NCI-H1417 (cell line): ENCODE results near the gene SMC1A.

Experiments used
- DNase-seq, 3 experiments: peaks; one replicate each; lab custom pipeline; 2025; lab: John Stamatoyannopoulos, UW

Gene SMC1A

DNA sequence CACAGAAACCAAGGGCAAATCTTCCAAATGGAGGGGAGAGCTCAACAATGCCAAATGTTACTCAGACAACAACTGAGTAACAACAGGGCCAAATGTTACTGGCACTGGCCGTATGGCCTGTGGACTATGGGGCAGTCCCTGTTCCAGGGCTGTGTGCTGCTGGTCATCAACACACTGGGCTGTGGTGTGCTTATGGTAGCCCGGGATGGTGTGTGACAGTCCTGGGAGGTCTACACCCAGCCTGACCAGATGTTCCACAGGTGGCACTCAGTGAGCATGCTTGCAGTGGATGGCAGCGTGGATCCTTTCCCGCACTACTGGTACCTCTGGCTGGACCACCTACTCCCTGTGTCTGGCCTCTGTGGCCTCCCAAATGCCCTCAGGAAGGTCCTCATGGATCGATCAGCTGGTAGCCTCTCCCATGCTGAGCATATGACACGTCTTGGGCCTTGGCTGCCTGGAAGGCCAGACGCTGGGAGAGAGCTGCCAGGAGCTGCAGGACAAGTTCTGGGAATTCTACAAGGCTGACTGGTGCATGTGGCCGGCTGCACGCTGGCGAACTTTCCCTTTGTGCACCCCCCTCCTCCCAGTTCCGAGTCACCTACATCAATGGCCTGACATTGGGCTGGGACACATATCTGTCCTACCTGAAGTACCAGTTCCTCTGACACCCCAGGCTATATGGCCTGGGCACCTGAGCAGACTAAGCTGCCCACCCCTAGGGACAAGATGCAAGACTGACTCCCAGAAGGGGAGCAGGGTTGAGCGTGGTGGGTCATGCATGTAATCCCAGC is 81.4 kb downstream of the SMC1A start:
- no peak for DNase-seq

DNA sequence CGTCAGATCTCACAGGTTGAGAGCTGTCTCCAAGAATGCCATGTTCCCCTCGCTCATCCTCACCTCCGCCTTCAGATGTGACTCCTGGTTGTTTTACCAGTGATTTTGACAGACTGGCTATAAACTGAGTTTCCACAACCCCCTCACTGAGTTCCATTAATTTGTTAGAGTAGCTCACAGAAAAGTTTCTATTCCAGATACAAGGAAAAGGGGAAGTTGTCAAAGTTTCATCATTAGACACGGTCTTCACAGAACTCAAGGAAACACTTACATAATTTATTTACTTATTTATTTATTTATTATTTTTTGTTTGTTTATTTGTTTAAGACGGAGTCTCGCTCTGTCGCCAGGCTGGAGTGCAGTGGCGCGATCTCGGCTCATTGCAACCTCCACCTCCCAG is 85.4 kb downstream of the SMC1A start:
- no peak for DNase-seq

DNA sequence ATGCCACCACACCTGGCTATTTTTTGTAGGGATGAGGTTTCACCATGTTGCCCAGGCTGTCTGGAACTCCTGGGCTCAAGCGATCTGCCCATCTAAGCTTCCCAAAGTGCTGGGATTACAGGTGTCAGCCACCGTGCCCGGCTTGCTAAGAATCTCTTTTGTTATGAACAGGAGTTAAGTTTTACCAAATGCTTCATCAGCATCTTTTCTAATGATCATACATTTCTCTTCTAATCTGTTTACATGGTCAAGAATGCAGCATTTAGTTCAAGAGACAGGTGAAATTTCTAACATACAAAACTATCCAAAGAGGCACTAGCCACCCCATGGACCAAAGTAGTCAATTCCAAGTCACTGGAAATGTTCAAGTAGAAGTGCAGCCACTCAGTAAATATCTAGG is 88.6 kb downstream of the SMC1A start:
- no peak for DNase-seq

DNA sequence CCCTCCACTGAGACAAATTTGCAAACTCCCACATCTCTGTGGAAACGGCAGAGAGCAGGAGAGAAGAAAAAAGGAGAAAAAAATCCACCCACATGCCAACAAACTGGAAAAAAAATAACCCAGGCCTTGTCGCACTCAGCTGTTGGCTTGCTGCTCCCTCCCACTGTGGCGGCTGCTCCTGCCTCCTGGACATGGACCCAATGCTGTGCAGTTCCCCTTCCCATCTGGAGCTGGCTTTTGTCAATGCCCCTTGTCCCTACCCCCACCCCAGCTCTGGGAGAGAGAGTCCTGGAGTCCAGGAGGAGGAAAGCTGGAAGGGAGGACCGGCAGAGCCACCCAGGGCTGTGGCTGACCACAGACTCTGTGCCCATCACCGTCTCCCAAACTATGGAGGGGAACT is 90.2 kb downstream of the SMC1A start:
- no peak for DNase-seq

DNA sequence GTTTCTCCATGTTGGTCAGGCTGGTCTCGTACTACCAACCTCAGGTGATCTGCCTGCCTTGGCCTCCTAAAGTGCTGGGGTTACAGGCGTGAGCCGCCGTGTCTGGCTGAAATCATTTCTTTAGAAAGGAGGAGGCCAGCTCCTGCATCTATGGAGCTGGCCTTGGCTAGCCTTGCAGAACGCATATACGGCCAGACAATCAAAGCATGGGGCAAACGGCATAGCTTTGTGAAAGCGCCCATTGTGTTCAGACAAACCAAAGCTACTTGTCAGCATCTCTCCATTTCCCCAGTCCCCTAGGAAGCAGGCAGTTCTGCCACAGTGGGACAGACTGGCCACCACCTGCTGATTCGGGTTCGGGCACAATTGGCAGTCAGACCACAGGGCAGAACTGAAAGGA is 92.1 kb downstream of the SMC1A start:
- no peak for DNase-seq

DNA sequence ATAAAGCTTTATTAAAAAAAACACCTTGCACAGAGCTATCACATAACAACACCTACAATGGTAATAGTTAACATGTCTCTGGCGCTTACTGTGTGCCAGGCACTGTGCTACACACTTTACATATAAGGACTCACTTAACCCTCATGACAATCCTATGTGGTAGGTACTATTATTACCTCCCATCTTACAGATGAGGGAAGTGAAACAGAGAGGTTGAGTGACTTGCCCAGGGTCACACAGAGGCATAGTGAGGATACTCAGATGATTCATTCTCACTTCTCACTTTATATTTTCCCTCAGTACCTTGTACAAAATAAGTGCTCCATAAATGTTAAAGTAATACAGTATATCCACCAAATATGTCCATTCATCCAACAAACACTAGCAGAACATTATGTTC is 97.7 kb downstream of the SMC1A start:
- DNase-seq, result no peak
